B cell (primary cell): Measurements from ENCODE around the gene SGCA. TPM values are rescaled to one million over a fixed set of nuclear protein-coding genes. Genes with fewer than 3 reads are reported as not detected.
A peak's percentile ranks its signal among the peaks of the same experiment; 100 is the strongest.

Source experiments
- ATAC-seq: fragments of 200-7000 bp; cut with Tn5 transposase; one replicate; pipeline ENCODE4 v1.10.0; 2021; ENCODE audit warnings: low read depth, mild to moderate bottlenecking, moderate number of reproducible peaks, moderate library complexity
- CTCF ChIA-PET: fragments of 350-600 bp; sonication (Branson Sonifier 250); formaldehyde crosslinking; loops from one replicate; lab custom pipeline; 2021; ENCODE audit warnings: antibody characterized with exemption, inconsistent platforms; lab: Charles Lee
- POLR2A ChIA-PET: fragments of 350-600 bp; sonication (Branson Sonifier 250); formaldehyde crosslinking; loops from one replicate; lab custom pipeline; 2021; ENCODE audit warnings: antibody characterized with exemption; lab: Charles Lee
- DNase-seq: peaks from one replicate; pipeline ENCODE4 v3.0.0; 2013
- H2AFZ ChIP-seq: 2 replicates; pipeline ENCODE4 v1.6.1; 2012; ENCODE audit warnings: mild to moderate bottlenecking, low read depth, low read length; ENCODE audit not compliant: insufficient read depth, poor library complexity, severe bottlenecking
- H3K27ac ChIP-seq, 2 donors: 1 replicate in 1 of 2; 2 replicates in 1 of 2; pipeline ENCODE4 v1.5.1; 2012 to 2013; ENCODE audit warnings: low read length in 2 of 2, mild to moderate bottlenecking in 2 of 2, moderate library complexity in 1 of 2
- H3K27me3 ChIP-seq, 4 experiments: fragments of 200-600 bp in 1 of 4; sonication (generic) in 1 of 4; replicated peaks in 1 of 4; 1 replicate in 2 of 4; 2 replicates in 2 of 4; pipeline versions ENCODE4 v1.6.1 to v1.7.0; 2013 to 2016; ENCODE audit warnings: low read length in 3 of 4, mild to moderate bottlenecking in 2 of 4, mixed read lengths in 1 of 4, moderate library complexity in 1 of 4; ENCODE audit not compliant: insufficient read depth in 4 of 4, control insufficient read depth in 3 of 4; ENCODE audit errors: control extremely low read depth in 1 of 4
- H3K36me3 ChIP-seq, 2 experiments: replicated peaks in 1 of 2; 1 replicate in 1 of 2; 2 replicates in 1 of 2; pipeline versions ENCODE4 v1.6.1 to v1.7.1; 2013; ENCODE audit warnings: low read length in 1 of 2; ENCODE audit not compliant: insufficient read depth in 2 of 2, control insufficient read depth in 1 of 2; ENCODE audit errors: control extremely low read depth in 1 of 2, extremely low read depth in 1 of 2
- H3K4me1 ChIP-seq, 2 donors: fragments of 200-600 bp in 1 of 2; sonication (generic) in 1 of 2; 1 replicate in 1 of 2; 2 replicates in 1 of 2; pipeline versions ENCODE4 v1.5.1 to v1.6.1; 2013 to 2017; ENCODE audit warnings: low read length in 2 of 2; ENCODE audit not compliant: control insufficient read depth in 2 of 2, insufficient read depth in 2 of 2
- H3K4me2 ChIP-seq: replicated peaks from 2 replicates; pipeline ENCODE3; 2012; ENCODE audit warnings: mild to moderate bottlenecking, low read depth, low read length; ENCODE audit not compliant: poor library complexity, severe bottlenecking
- H3K4me3 ChIP-seq, 5 experiments: fragments of 200-600 bp in 1 of 5; sonication (generic) in 1 of 5; 1 replicate in 3 of 5; 2 replicates in 2 of 5; pipeline versions ENCODE4 v1.5.1 to v1.7.0; 2011 to 2016; ENCODE audit warnings: low read length in 4 of 5, mild to moderate bottlenecking in 4 of 5, low read depth in 2 of 5, control low read depth in 1 of 5, moderate library complexity in 1 of 5; ENCODE audit not compliant: insufficient read depth in 1 of 5; ENCODE audit errors: control extremely low read depth in 1 of 5, extremely low read depth in 1 of 5
- H3K79me2 ChIP-seq: fragments of 200-600 bp; sonication (generic); one replicate; pipeline ENCODE4 v1.6.0; 2016; ENCODE audit warnings: low read length; ENCODE audit not compliant: control insufficient read depth, insufficient read depth
- H3K9ac ChIP-seq: fragments of 200-600 bp; sonication (generic); 2 replicates; pipeline ENCODE4 v1.6.1; 2017; ENCODE audit warnings: mild to moderate bottlenecking, low read length, moderate library complexity
- H3K9me3 ChIP-seq, 3 donors: one replicate each; pipeline versions ENCODE4 v1.6.1 to v1.7.1; 2013; ENCODE audit warnings: low read length in 2 of 3; ENCODE audit not compliant: control insufficient read depth in 2 of 3, insufficient read depth in 1 of 3; ENCODE audit errors: control extremely low read depth in 1 of 3
- H4K20me1 ChIP-seq: 2 replicates; pipeline ENCODE4 v1.6.0; 2012; ENCODE audit warnings: mild to moderate bottlenecking, low read length; ENCODE audit not compliant: insufficient read depth, control insufficient read depth, poor library complexity, severe bottlenecking
- H3K27ac Mint-ChIP-seq: one replicate; pipeline ENCODE4 v1.8.0; 2021; ENCODE audit warnings: mixed read lengths
- H3K27me3 Mint-ChIP-seq: one replicate; pipeline ENCODE4 v1.8.0; 2021; ENCODE audit warnings: mixed read lengths
- H3K4me1 Mint-ChIP-seq: one replicate; pipeline ENCODE4 v1.8.0; 2021; ENCODE audit warnings: mixed read lengths
- H3K4me3 Mint-ChIP-seq: one replicate; pipeline ENCODE4 v1.8.0; 2021; ENCODE audit warnings: mixed read lengths
- H3K9me3 Mint-ChIP-seq: one replicate; pipeline ENCODE4 v1.8.0; 2022; ENCODE audit warnings: mixed read lengths; ENCODE audit not compliant: insufficient read depth
- CTCF ChIP-seq: fragments of 200-600 bp; IDR thresholded peaks from one replicate; pipeline ENCODE4 v1.8.0; 2022; ENCODE audit warnings: antibody characterized with exemption, mild to moderate bottlenecking
- EZH2 ChIP-seq: IDR thresholded peaks from 2 replicates; pipeline ENCODE4 v1.6.1; 2012; ENCODE audit warnings: borderline replicate concordance, low read depth, mild to moderate bottlenecking, moderate library complexity, low read length; ENCODE audit not compliant: insufficient read depth, poor library complexity, severe bottlenecking
- WGBS: methylation state at CpG from one replicate; pipeline ENCODE4 v1.1.5; 2013; ENCODE audit warnings: missing lambda C conversion rate; ENCODE audit not compliant: insufficient coverage; 5-methylcytosine and 5-hydroxymethylcytosine counted together
- intact Hi-C: fragments of 100-400 bp; cut with micrococcal nuclease; formaldehyde crosslinking; loops from one replicate; pipeline ENCODE4 v1.10.0; 2022
- polyA plus RNA-seq: library from polyadenylated mRNA; depleted of rRNA; stranded (reverse); fragments of >200 nt; gene quantifications from 2 replicates; pipeline ENCODE4 v1.2.3, GENCODE V29; 2012
- total RNA-seq, 2 donors: library from RNA; stranded (reverse); fragments of 120-200 nt in 1 of 2; gene quantifications; 1 replicate in 1 of 2; 2 replicates in 1 of 2; pipeline versions ENCODE4 v1.2.3 to v1.2.4, GENCODE V29; 2013 to 2022

The SGCA gene
- total and polyA plus RNA-seq, 2 donors (not counting 1 experiment from before 2014, with no cell fraction given): 4.4 to 4.5 TPM

GRCh38 chr17:50132104-50132794, 33.6 kb upstream of the SGCA start:
- H3K27me3 Mint-ChIP-seq: peaks cover 10% of the 10 kb centered on the region
- ChIA-PET CTCF (interaction anchor here (1.0 to 3.4 kb wide), 7 partner anchors 13 to 38 kb away, joined by 3 to 16 read pairs (median 4); partner anchors contain the start of genes PDK2 and PPP1R9B), POLR2A (interaction anchor here (1.1 to 1.5 kb wide), 2 partner anchors 12 to 14 kb away, joined by 3 to 4 read pairs; no protein-coding TSS in a partner anchor)
- Histone ChIP-seq H3K79me2 (peaks cover under 1% of the 10 kb centered on the region), H3K4me2 (no peak overlapping the region), H3K4me1 (peaks cover 27 to 35% of the 10 kb centered on the region in 2 donors), H2AFZ (no peak overlapping the region), H3K36me3 (peaks cover 8 to 40% of the 10 kb centered on the region in 2 experiments), H3K27ac (peak overlapping the region in 1 of 2 donors; percentile 50), H3K9me3 (peaks cover 0 to 8% (median 0%) of the 10 kb centered on the region in 3 donors), H4K20me1 (peaks cover 49% of the 10 kb centered on the region), H3K4me3 (no peak overlapping the region), H3K27me3 (peaks cover 0 to 28% (median 9%) of the 10 kb centered on the region in 4 experiments), H3K9ac (no peak overlapping the region)
- peaks cover 37% of the 10 kb centered on the region for H3K4me1 Mint-ChIP-seq
- no peaks in the 10 kb centered on the region for H3K9me3 Mint-ChIP-seq
- H3K4me3 Mint-ChIP-seq: no peak overlapping the region
- TF ChIP-seq CTCF: no peak
- TF ChIP-seq EZH2: no peak
- no peak for DNase-seq
- intact Hi-C loops: no loop called here
- peak overlapping the region; percentile 42 for H3K27ac Mint-ChIP-seq
- WGBS: 94% methylated on average over 2 of the region's 6 CpGs
- no peak for ATAC-seq
